ENCODE results near the gene SYT12.

Gene SYT12

GRCh38 chr11:67079065-67079705 lies 56.3 kb downstream of the SYT12 start:
- TF ChIP-seq ZFHX2 (tag by site-specific recombination; conservative IDR thresholded peaks at IDR 0.05) (0 out of 2 replicates have a peak, but pooled peaks have one; percentile 0), ZNF530 (tag by site-specific recombination; IDR thresholded peaks at IDR 0.05; ENCODE audit: low read depth) (no peak)
- Histone ChIP-seq H3K27ac (ENCODE audit: extremely low read depth, low read depth, low read length) (no peak overlapping the region), H3K4me1 (ENCODE audit: control insufficient read depth, insufficient read depth, low read length) (no peaks in the 10 kb centered on the region), H3K4me3 (ENCODE audit: low read depth, low read length) (no peak overlapping the region), H3K36me3 (ENCODE audit: control insufficient read depth in 2 of 2, insufficient read depth in 1 of 2, low read length in 2 of 2) (no peaks in the 10 kb centered on the region), H3K9me3 (ENCODE audit: control insufficient read depth, insufficient read depth, low read depth, low read length) (no peaks in the 10 kb centered on the region)
- ChIA-PET CTCF (interaction anchor here (0.7 to 1.3 kb wide), 4 partner anchors 17 to 301 kb away, joined by 3 to 5 read pairs (median 4); no protein-coding TSS in a partner anchor), POLR2A (interaction anchor here (0.6 to 1.5 kb wide), 2 partner anchors 88 to 90 kb away, joined by 3 to 4 read pairs; no protein-coding TSS in a partner anchor)

DNA sequence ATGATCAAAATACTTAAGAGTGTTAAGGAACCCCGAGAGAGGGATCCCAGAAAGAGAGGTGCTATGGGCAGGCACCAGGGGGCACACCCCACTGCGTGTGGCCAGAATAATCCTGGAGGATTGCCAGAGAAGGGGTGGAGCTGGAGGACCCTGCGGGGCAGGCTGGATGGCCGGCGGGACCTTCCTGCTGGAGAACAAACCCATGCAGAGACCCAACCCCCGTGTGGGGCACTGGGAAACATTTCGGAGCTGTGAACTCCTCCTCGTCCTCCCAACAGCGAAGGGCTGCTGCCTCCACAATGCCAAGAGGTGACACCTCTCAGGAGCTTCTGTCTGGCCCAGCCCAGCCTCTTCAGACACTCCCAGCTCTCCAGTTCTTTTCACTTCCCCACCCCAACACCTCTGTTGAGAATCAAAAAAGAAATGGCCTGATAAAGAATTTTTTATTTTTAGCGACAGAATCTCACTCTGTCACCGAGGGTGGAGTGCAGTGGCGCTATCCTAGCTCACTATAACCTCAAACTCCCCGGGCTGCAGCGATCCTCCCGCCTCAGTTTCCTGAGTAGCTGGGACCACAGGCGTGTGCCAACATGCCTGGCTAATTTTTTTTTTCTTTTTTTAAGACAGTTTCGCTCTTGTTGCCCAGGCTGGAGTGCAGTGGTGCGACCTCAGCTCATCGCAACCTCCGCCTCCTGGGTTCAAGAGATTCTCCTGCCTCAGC lies 59.3 kb downstream of the SYT12 start:
- no peaks in the 10 kb centered on the region for H3K4me1 ChIP-seq (ENCODE audit: control insufficient read depth, insufficient read depth, low read length)
- CTCF ChIA-PET, result interaction anchor here (0.6 to 3.0 kb wide), 17 partner anchors 10 to 300 kb away, joined by 3 to 21 read pairs (median 5); partner anchors contain the start of gene ANKRD13D
- TF ChIP-seq PRDM1 (tag by site-specific recombination; IDR thresholded peaks at IDR 0.05) (no peak), GLIS1 (tag by site-specific recombination; IDR thresholded peaks at IDR 0.05) (peak; percentile 75), ZIC2 (tag by site-specific recombination; IDR thresholded peaks at IDR 0.05) (peak; percentile 63), GLIS2 (tag by site-specific recombination; IDR thresholded peaks at IDR 0.05) (0 out of 2 replicates have a peak, but pooled peaks have one; percentile 16)
- TF ChIP-seq, protein P1, sequence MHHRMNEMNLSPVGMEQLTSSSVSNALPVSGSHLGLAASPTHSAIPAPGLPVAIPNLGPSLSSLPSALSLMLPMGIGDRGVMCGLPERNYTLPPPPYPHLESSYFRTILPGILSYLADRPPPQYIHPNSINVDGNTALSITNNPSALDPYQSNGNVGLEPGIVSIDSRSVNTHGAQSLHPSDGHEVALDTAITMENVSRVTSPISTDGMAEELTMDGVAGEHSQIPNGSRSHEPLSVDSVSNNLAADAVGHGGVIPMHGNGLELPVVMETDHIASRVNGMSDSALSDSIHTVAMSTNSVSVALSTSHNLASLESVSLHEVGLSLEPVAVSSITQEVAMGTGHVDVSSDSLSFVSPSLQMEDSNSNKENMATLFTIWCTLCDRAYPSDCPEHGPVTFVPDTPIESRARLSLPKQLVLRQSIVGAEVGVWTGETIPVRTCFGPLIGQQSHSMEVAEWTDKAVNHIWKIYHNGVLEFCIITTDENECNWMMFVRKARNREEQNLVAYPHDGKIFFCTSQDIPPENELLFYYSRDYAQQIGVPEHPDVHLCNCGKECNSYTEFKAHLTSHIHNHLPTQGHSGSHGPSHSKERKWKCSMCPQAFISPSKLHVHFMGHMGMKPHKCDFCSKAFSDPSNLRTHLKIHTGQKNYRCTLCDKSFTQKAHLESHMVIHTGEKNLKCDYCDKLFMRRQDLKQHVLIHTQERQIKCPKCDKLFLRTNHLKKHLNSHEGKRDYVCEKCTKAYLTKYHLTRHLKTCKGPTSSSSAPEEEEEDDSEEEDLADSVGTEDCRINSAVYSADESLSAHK (tag by site-specific recombination; IDR thresholded peaks at IDR 0.05), result 0 out of 2 replicates have a peak, but pooled peaks have one; percentile 69
- no peak overlapping the region for H3K4me3 ChIP-seq (ENCODE audit: low read depth, low read length)
- no peak overlapping the region for H3K27ac ChIP-seq (ENCODE audit: extremely low read depth, low read depth, low read length)
- POLR2A ChIA-PET, result interaction anchor here (0.7 to 1.6 kb wide), 3 partner anchors 19 to 235 kb away, joined by 3 to 5 read pairs (median 4); no protein-coding TSS in a partner anchor
- H3K9me3 ChIP-seq (ENCODE audit: control insufficient read depth, insufficient read depth, low read depth, low read length), result no peaks in the 10 kb centered on the region
- H3K36me3 ChIP-seq (ENCODE audit: control insufficient read depth in 2 of 2, insufficient read depth in 1 of 2, low read length in 2 of 2), result no peaks in the 10 kb centered on the region

DNA sequence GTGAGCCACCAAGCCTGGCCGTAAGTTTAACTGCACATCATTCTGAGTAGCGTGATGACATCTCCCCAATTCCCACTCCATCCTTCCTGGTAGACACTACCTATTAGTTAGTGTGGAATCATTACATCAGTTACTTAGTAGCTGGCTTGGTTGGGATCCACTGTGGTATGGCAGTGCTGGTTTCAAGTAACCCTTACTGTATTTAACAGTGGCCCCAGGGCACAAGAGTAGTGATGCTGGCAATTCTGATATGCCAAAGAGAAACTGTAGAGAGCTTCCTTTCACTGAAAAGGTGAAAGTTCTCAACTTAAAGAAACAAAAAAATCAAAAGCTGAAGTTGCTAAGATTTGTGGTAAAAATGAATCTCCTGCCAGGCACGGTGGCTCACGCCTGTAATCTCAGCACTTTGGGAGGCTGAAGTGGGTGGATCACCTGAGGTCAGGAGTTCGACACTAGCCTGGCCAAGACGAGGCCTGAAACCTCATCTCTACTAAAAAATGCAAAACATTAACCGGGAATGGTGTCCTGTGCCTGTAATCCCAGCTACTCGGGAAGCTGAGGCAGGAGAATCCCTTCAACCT lies 60.9 kb downstream of the SYT12 start:
- no peak overlapping the region for H3K4me3 ChIP-seq (ENCODE audit: low read depth, low read length)
- no peaks in the 10 kb centered on the region for H3K9me3 ChIP-seq (ENCODE audit: control insufficient read depth, insufficient read depth, low read depth, low read length)
- CTCF ChIA-PET, result interaction anchor here (0.6 to 3.0 kb wide), 7 partner anchors 10 to 298 kb away, joined by 3 to 21 read pairs (median 4); no protein-coding TSS in a partner anchor
- TF ChIP-seq, protein P1 (tag by site-specific recombination; IDR thresholded peaks at IDR 0.05), result peak; percentile 94
- TF ChIP-seq PRDM1 (tag by site-specific recombination; IDR thresholded peaks at IDR 0.05) (peak; percentile 78), ZNF302 (tag by site-specific recombination; IDR thresholded peaks at IDR 0.05; ENCODE audit: low read depth) (no peak)
- POLR2A ChIA-PET, result interaction anchor here (0.6 to 0.7 kb wide), 2 partner anchors 27 to 88 kb away, joined by 4 to 5 read pairs; no protein-coding TSS in a partner anchor
- H3K4me1 ChIP-seq (ENCODE audit: control insufficient read depth, insufficient read depth, low read length), result no peaks in the 10 kb centered on the region
- no peaks in the 10 kb centered on the region for H3K36me3 ChIP-seq (ENCODE audit: control insufficient read depth in 2 of 2, insufficient read depth in 1 of 2, low read length in 2 of 2)
- H3K27ac ChIP-seq (ENCODE audit: extremely low read depth, low read depth, low read length), result no peak overlapping the region

GRCh38 chr11:67085617-67086016 lies 62.7 kb downstream of the SYT12 start:
- H3K4me3 ChIP-seq (ENCODE audit: low read depth, low read length), result no peak overlapping the region
- no peak overlapping the region for H3K27ac ChIP-seq (ENCODE audit: extremely low read depth, low read depth, low read length)
- no peaks in the 10 kb centered on the region for H3K36me3 ChIP-seq (ENCODE audit: control insufficient read depth in 2 of 2, insufficient read depth in 1 of 2, low read length in 2 of 2)
- no peaks in the 10 kb centered on the region for H3K9me3 ChIP-seq (ENCODE audit: control insufficient read depth, insufficient read depth, low read depth, low read length)
- POLR2A ChIA-PET, result no interaction called here
- CTCF ChIA-PET, result no interaction called here
- no peaks in the 10 kb centered on the region for H3K4me1 ChIP-seq (ENCODE audit: control insufficient read depth, insufficient read depth, low read length)
- TF ChIP-seq ZNF133 (tag by site-specific recombination; IDR thresholded peaks at IDR 0.05), result no peak
- no peak for TF ChIP-seq ZBTB17 (tag by site-specific recombination; IDR thresholded peaks at IDR 0.05)
- TF ChIP-seq ZNF16 (tag by site-specific recombination; IDR thresholded peaks at IDR 0.05; ENCODE audit: low read depth), result no peak
- no peak for TF ChIP-seq ZNF645 (tag by site-specific recombination; IDR thresholded peaks at IDR 0.05)
- no peak for TF ChIP-seq ZNF335 (tag by site-specific recombination; conservative IDR thresholded peaks at IDR 0.05)
- no peak for TF ChIP-seq ZNF670 (tag by site-specific recombination; IDR thresholded peaks at IDR 0.05; ENCODE audit: low read depth)
- no peak for TF ChIP-seq HOXC10 (CRISPR knock-in tag; IDR thresholded peaks at IDR 0.05)
- no peak for TF ChIP-seq TRIM28 (IDR thresholded peaks at IDR 0.05; ENCODE audit: borderline replicate concordance, low read length)
- no peak for TF ChIP-seq GLI4 (tag by site-specific recombination; IDR thresholded peaks at IDR 0.05)
